HAP-1 (cell line): Measurements from ENCODE around the gene DDC.

Experiments used
- DNase-seq, 2 experiments: peaks; one replicate each; pipeline ENCODE4 v3.0.0-alpha.2; 2016 to 2020; ENCODE audit warnings: low spot score in 2 of 2
- H3K27me3 ChIP-seq: fragments of 250-450 bp; sonication (Bioruptor Pico); 2 replicates; pipeline ENCODE4 v1.5.1; 2020; ENCODE audit warnings: low read depth, mild to moderate bottlenecking, moderate library complexity
- H3K36me3 ChIP-seq: fragments of 250-450 bp; sonication (Bioruptor Pico); replicated peaks from 2 replicates; pipeline ENCODE4 v1.5.1; 2020; ENCODE audit warnings: mild to moderate bottlenecking
- H3K4me1 ChIP-seq: fragments of 250-450 bp; sonication (Bioruptor Pico); 2 replicates; pipeline ENCODE4 v1.5.1; 2020; ENCODE audit warnings: mild to moderate bottlenecking
- H3K4me3 ChIP-seq: fragments of 250-450 bp; sonication (Bioruptor Pico); 2 replicates; pipeline ENCODE4 v1.5.1; 2020; ENCODE audit warnings: mild to moderate bottlenecking, moderate library complexity
- H3K9me3 ChIP-seq: fragments of 250-450 bp; sonication (Bioruptor Pico); 2 replicates; pipeline ENCODE4 v1.5.1; 2020; ENCODE audit warnings: mild to moderate bottlenecking, moderate library complexity
- in situ Hi-C: fragments of 300-500 bp; cut with MboI; formaldehyde crosslinking; loops from 3 replicates; pipeline ENCODE4 v1.14.3; 2020; ENCODE audit warnings: low sequenced_read_pairs, inconsistent platforms, mixed read lengths

The DDC gene

DNA sequence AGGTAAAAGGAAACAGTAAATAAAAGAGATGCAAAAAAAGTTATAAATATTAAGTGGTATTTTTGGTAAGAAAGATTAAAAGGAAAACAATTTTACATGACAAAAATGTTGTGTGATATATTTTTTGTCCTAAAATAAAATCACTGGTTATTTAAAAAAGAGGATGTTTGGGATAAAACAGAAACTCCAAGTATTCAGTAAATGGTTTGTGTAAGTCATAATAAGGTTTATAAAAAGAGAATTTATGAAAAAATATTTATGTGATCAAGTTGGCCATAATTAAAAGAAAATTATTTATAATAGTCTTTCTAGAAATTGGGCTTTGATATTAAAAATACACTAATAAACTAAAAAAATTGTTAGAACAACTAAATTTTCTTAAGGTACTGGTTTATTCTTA, 76.8 kb downstream of the DDC start:
- in situ Hi-C loops: no loop called here
- Histone ChIP-seq H3K4me3 (no peak overlapping the region), H3K9me3 (no peaks in the 10 kb centered on the region), H3K27me3 (no peaks in the 10 kb centered on the region), H3K36me3 (no peaks in the 10 kb centered on the region), H3K4me1 (no peaks in the 10 kb centered on the region)
- no peak for DNase-seq

DNA sequence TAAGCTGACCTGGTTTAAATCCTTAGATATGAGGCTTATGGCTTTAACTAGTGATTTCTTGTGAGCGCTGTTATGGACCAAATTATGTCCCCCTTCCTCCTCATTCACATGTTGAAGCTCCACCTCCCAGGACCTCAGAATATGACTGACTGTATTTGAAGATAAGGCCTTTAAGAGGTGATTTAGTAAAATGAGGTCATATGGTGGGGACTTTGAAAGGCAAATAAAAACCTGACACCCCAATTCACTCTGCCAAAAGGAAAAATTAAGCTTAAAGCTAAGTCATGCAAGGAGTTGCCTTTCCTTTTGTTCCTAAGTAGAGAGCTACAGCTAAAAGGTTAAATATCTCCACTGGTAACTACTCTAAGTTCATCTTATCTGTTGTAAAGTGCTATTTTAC, 78.7 kb downstream of the DDC start:
- Histone ChIP-seq H3K4me1 (no peaks in the 10 kb centered on the region), H3K4me3 (no peak overlapping the region), H3K9me3 (no peaks in the 10 kb centered on the region), H3K36me3 (no peaks in the 10 kb centered on the region), H3K27me3 (no peaks in the 10 kb centered on the region)
- DNase-seq: no peak
- in situ Hi-C loops: no loop called here

DNA sequence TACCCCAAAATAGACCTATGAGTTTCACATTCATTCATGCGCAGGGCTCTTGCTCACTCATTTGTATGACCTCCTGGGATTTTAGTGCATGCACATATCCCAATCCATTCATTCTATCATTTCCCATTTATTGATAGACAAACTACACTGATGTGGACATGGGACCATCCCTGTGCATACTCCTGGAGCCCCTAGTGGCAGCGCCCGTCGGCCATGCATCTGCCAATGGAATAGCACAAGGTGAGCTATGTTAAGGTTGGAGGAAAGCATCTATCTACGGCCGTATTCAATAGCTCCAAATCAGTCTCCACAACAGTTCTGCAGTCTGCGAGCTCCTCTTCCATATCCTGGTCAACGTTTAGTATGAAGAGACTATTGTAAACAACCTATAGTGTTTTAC, 83.3 kb downstream of the DDC start:
- in situ Hi-C loops: no loop called here
- no peaks in the 10 kb centered on the region for H3K9me3 ChIP-seq
- H3K4me3 ChIP-seq: no peak overlapping the region
- H3K4me1 ChIP-seq: no peaks in the 10 kb centered on the region
- no peaks in the 10 kb centered on the region for H3K27me3 ChIP-seq
- H3K36me3 ChIP-seq: no peaks in the 10 kb centered on the region
- DNase-seq: no peak

DNA sequence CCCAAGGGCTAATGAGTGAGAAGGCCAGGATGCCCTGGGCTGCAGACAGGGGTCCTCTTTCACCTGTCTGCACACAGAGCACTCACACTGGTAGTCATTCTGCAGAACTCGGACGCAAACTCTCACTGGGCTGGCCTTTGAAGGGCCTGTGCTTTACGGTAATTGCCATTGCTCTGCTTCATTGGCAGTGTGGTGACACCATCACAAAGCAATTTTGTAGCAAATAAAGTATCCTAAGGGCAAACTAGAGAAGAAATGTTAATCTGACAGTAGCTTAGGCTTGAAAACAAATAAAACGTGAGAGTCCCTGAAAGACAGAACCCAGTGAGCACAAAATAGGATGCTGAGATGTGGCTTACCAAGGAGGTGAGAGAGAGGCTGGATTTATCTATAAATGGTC, 84.4 kb downstream of the DDC start:
- H3K36me3 ChIP-seq: no peaks in the 10 kb centered on the region
- H3K9me3 ChIP-seq: no peaks in the 10 kb centered on the region
- in situ Hi-C loops: no loop called here
- no peak for DNase-seq
- H3K4me1 ChIP-seq: no peaks in the 10 kb centered on the region
- H3K27me3 ChIP-seq: no peaks in the 10 kb centered on the region
- no peak overlapping the region for H3K4me3 ChIP-seq

DNA sequence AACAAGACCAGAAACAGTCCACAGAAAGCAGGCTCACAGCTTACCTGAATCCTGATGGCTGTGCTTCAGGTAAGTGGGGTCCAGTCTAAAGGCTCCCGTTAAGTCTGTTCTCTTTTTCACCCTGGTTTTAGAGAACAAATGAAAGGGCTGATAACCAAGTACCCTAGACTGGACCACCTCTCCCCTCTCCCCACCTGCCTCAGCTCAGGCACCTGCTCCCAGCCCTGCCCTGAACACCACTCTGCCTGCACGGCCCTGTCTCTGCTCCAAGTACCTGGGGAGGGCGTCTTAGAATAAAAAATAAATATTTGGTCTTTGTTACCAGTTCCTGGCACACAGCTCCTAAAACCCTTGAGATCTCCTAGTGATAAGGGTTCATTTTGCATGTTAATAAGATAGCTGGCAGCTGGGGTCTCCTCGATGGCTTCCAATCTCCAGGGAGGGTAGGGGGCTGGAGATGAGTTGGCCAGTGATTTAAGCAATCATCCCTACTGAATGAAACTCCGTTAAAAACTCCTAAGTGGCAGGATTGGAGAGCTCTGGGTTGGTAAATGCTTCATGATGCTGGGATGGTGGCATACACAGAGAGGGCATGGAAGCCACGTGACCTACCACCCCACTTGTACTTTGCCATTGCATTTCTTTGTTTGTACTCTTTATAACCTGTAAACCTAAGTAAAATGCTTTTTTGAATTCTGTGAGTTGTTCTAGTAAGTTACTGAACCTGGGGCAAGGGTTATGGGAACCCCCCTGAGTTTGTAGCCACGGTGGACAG, 85.3 kb downstream of the DDC start:
- no peak for DNase-seq
- Histone ChIP-seq H3K4me1 (no peaks in the 10 kb centered on the region), H3K36me3 (no peaks in the 10 kb centered on the region), H3K4me3 (no peak overlapping the region), H3K27me3 (no peaks in the 10 kb centered on the region), H3K9me3 (no peaks in the 10 kb centered on the region)
- in situ Hi-C loops: no loop called here

DNA sequence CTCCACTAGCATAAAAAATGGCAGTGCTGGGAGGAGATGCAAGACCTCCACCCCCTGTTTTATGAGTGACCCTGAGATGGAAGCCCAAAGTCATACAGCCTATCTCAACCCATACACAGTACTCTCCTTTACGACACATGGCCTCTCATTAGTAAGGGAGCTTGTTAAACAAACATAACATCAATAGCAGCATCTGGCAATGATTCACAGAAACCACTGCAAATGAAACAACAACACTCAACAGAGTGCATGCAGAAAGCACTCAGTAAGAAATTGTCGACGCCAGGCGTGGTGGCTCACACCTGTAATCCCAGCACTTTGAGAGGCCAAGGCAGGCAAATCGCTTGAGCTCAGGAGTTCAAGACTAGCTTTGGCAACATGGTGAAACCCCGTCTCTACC, 87.6 kb downstream of the DDC start:
- Histone ChIP-seq H3K9me3 (no peaks in the 10 kb centered on the region), H3K27me3 (no peaks in the 10 kb centered on the region), H3K36me3 (no peaks in the 10 kb centered on the region), H3K4me3 (no peak overlapping the region), H3K4me1 (no peaks in the 10 kb centered on the region)
- in situ Hi-C loops: no loop called here
- no peak for DNase-seq

DNA sequence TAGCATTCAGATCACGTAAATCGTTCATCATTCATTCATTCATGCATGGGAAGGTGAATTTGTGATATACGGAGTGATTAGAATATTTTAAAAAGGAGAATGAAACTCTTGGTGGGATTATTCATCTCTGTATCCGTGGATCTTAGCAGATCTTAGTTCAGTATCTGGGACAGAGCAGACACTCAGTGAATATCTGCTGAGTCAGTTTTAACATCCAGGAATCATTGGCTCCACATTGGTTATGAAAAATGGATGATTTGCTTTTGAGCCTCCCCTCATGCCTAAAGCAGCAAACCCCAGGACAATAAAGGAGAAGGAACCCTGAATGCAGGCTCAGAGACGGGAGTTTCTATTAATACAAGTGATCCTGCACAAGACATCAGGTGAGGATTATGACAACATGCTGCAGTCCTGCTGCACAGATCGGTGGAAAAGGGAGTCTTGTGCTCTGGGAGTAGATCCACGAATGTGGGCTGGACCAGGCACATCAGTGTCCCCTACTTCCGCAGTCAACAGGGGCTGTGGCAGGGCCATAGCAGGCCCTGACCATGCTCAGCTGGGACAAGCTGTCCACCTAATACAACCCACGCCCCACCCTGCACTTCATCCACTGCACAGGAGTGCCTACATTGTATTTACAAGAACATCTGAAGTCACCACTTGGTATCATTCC, 88.1 kb downstream of the DDC start:
- DNase-seq: no peak
- Histone ChIP-seq H3K4me1 (no peaks in the 10 kb centered on the region), H3K36me3 (no peaks in the 10 kb centered on the region), H3K4me3 (no peak overlapping the region), H3K9me3 (no peaks in the 10 kb centered on the region), H3K27me3 (no peaks in the 10 kb centered on the region)
- in situ Hi-C loops: no loop called here

DNA sequence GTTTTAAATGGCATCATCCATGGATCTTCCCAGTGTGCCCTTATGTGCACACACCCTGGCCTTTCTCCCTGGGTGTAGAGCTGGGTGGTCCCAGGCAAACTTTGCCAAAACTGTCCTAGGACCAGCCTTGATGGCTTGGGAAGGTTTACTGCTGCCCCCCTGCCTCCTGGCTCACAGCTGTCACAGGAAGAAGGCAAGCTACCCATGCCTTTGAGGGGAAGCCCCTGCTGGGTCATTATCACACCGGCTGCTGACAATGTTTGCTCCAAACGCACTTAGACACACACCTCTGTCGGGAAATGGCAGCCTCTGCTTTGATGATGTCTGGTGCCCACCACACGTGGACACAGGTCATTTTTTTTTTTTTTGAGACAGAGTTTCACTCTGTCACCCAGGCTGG, 89.9 kb downstream of the DDC start:
- DNase-seq: no peak
- in situ Hi-C loops: no loop called here
- H3K36me3 ChIP-seq: no peaks in the 10 kb centered on the region

DNA sequence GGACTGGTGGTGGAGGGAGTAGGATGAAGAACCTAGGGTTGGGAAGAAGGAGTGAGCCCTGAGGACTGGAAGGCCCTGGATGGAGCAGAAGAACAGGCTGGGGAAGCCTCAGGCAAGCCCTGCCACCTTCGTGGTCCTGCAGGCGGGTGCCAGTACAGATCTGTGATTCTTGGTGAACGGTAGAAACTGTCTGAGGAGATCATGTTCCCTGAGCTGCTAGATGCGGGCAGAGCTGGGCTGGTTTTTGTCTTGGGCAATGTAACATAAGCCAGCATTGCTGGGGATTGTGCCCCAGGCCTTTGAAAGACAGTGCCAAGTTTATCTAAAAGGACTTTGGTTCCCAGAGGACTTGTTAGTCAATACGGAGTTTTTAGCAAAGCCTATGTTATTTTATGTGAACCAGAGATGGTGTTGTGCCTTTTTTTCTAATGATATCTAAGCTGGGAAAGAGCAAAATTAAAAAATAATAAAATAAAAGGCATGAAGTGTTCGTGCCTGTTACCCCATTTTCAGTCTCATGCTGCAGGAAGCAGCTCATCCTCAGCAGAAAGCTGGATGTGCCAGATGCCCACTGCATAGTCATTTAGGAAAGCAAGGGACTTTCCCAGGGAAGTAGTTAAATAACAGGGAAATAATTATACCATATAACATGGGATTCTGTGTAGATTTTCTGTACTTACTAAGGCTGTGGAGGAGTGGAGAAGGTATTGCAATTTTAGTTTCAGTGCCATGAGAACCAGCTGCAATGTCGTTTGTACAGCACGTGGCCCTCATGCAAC, 90.6 kb downstream of the DDC start:
- DNase-seq: no peak
- in situ Hi-C loops: loop anchor here (25.0 kb wide), 1 partner anchor 888 kb away; no protein-coding TSS in a partner anchor
- H3K4me3 ChIP-seq: no peak overlapping the region

More for the DNA sequence above, 89.9 kb downstream of the DDC start:
- Histone ChIP-seq H3K4me3 (no peak overlapping the region), H3K4me1 (no peaks in the 10 kb centered on the region), H3K27me3 (no peaks in the 10 kb centered on the region), H3K9me3 (no peaks in the 10 kb centered on the region)

DNA sequence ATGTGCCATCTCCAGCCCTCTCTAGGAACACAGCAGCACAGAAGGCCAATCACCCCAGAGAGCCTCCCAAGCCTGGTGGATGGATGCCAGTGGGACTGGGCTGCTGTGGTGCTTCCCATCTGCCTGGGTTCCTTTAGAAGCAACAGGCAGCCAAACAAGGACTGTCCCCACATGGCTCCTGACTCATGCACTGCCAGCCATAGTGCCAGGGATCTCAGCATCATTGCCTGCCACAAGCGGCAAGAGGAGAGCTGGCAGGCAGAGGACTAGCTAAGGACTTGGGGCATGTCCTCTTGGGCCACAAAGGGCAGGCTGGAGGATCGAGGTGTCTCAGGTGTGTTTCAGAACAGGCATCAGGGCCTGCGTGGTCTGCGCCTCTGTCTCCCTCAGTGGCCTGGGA, 91.7 kb downstream of the DDC start:
- Histone ChIP-seq H3K27me3 (no peaks in the 10 kb centered on the region), H3K4me1 (no peaks in the 10 kb centered on the region), H3K4me3 (no peak overlapping the region), H3K36me3 (no peaks in the 10 kb centered on the region), H3K9me3 (no peaks in the 10 kb centered on the region)
- in situ Hi-C loops: loop anchor here (25.0 kb wide), 1 partner anchor 889 kb away; no protein-coding TSS in a partner anchor
- DNase-seq: no peak

More for the DNA sequence above, 90.6 kb downstream of the DDC start:
- H3K27me3 ChIP-seq: no peaks in the 10 kb centered on the region
- no peaks in the 10 kb centered on the region for H3K9me3 ChIP-seq
- H3K4me1 ChIP-seq: no peaks in the 10 kb centered on the region
- no peaks in the 10 kb centered on the region for H3K36me3 ChIP-seq

DNA sequence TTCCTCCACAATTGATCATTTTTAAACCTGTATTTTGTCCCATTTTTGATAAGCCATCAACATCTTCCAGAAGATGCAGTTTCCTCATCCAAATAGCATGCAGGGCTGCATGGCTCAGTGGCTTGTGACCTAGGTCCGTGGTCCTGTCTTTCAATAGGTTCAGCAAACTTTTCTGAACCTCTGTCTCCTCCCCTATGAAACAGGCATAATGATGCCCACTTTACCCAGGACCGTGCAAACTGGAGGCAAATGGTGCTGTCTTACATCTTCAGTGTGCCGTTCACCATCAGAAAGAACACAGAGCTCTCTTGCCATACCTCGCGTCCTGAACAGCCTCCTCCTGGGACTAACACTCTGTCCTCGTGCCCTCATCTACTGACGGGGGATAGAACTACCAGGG, 92.8 kb downstream of the DDC start:
- H3K4me3 ChIP-seq: no peak overlapping the region
- no peaks in the 10 kb centered on the region for H3K27me3 ChIP-seq
- in situ Hi-C loops: loop anchor here (25.0 kb wide), 1 partner anchor 890 kb away; no protein-coding TSS in a partner anchor
- DNase-seq: no peak
- H3K36me3 ChIP-seq: no peaks in the 10 kb centered on the region
- peaks cover 4% of the 10 kb centered on the region for H3K4me1 ChIP-seq
- H3K9me3 ChIP-seq: no peaks in the 10 kb centered on the region

DNA sequence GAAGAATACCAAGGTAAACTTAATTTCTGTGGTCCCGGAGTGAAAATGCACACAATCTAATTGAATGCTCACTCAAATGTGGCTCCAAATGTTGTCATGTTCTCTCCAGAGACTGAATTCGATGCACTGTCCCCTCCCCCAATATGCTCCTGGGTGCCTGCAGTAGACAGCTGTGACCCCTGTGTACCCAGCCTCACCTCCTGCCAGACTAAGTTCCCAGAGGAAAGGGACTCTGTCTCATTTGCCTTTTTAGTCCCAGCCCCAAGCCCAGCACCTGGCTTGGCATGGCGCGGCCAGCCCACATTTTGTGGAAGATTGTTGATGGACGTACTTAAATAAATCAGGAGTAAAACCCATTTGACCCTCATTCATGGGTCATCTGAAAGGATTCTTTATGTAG, 93.2 kb downstream of the DDC start:
- in situ Hi-C loops: loop anchor here (25.0 kb wide), 1 partner anchor 890 kb away; no protein-coding TSS in a partner anchor
- H3K36me3 ChIP-seq: no peaks in the 10 kb centered on the region
- H3K4me3 ChIP-seq: no peak overlapping the region
- no peaks in the 10 kb centered on the region for H3K9me3 ChIP-seq
- H3K4me1 ChIP-seq: peaks cover 4% of the 10 kb centered on the region
- no peaks in the 10 kb centered on the region for H3K27me3 ChIP-seq
- DNase-seq: no peak

DNA sequence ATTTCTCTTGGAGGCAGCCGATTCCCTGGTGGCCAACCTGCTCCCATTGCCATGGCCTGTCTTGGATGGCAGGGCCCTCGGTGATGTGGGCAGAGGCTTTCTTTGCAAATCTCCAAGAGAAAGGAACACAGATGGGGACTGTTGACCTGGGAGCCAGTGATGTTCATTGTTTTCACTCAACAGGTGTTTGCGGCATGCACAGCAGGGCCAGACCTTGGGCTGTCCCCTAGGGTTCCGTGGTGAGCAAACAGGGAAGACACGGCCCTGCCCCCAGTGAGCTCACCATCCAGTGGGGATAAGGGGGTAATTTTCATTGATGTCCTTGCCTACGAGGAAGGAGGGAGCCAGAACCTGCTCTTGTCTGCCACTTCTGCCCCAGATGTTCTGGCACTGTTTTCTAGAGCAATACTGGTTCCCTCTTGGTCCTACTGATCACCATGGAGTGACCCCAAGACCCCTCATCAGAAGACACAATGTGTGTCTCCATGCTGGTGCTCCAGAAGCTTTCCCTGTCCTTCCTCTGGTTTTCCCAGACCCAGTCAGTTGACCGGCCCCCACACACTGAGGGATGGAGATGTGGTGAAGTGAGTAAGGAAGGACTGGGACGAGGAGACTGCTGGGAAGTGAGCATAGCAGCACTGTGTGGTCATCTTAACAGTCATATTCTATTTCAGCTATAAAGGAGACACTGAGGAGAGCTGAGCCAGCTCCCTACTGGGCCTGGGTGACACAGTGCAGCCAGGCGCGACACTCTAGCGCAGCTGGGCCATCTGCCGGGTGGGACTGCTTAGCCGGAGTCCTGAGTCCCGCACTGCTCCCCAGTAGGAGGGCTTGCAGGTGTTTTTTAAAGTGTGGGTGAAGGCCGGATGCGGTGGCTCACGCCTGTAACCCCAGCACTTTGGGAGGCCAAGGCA, 94.7 kb downstream of the DDC start:
- in situ Hi-C loops: loop anchor here (25.0 kb wide), 1 partner anchor 892 kb away; no protein-coding TSS in a partner anchor

More for the DNA sequence above, 94.7 kb downstream of the DDC start:
- no peaks in the 10 kb centered on the region for H3K9me3 ChIP-seq
- no peak for DNase-seq
- no peaks in the 10 kb centered on the region for H3K36me3 ChIP-seq
- H3K27me3 ChIP-seq: no peaks in the 10 kb centered on the region
- H3K4me1 ChIP-seq: peaks cover 4% of the 10 kb centered on the region
- no peak overlapping the region for H3K4me3 ChIP-seq
